Heart left ventricle (tissue), 16 donors: Measurements from ENCODE around the gene NKD1. TPM values are rescaled to one million over a fixed set of nuclear protein-coding genes. Genes with fewer than 3 reads are reported as not detected.
A peak's percentile ranks its signal among the peaks of the same experiment; 100 is the strongest.

ENCODE experiments used
- ATAC-seq, 4 donors: fragments of 200-7000 bp; cut with Tn5 transposase; one replicate each; pipeline ENCODE4 v1.9.1; 2020 to 2022; ENCODE audit warnings: moderate library complexity in 4 of 4, mild to moderate bottlenecking in 3 of 4, moderate number of reproducible peaks in 1 of 4
- DNase-seq, 5 donors: peaks; one replicate each; pipeline ENCODE4 v3.0.0-alpha.2; 2020
- H3K27ac ChIP-seq, 12 donors: fragments of 200-600 bp; sonication (generic) in 4 of 12; one replicate each; pipeline versions ENCODE4 v1.5.0 to v1.8.0; 2016 to 2022; ENCODE audit warnings: mild to moderate bottlenecking in 2 of 12
- H3K27me3 ChIP-seq, 9 donors: fragments of 200-600 bp; sonication (generic) in 2 of 9; one replicate each; pipeline versions ENCODE4 v1.5.1 to v1.8.0; 2016 to 2022; ENCODE audit warnings: mild to moderate bottlenecking in 3 of 9
- H3K36me3 ChIP-seq, 9 donors: fragments of 200-600 bp; sonication (generic) in 2 of 9; one replicate each; pipeline versions ENCODE4 v1.5.0 to v1.8.0; 2018 to 2022; ENCODE audit warnings: mild to moderate bottlenecking in 2 of 9
- H3K4me1 ChIP-seq, 12 donors: fragments of 200-600 bp; sonication (generic) in 4 of 12; one replicate each; pipeline versions ENCODE4 v1.5.0 to v1.8.0; 2016 to 2022; ENCODE audit warnings: mild to moderate bottlenecking in 3 of 12
- H3K4me3 ChIP-seq, 12 donors: fragments of 200-600 bp; sonication (generic) in 4 of 12; one replicate each; pipeline versions ENCODE4 v1.5.0 to v1.8.0; 2017 to 2022; ENCODE audit warnings: mild to moderate bottlenecking in 9 of 12, moderate library complexity in 4 of 12
- H3K9me3 ChIP-seq, 12 donors: fragments of 200-600 bp; sonication (generic) in 4 of 12; one replicate each; pipeline versions ENCODE4 v1.5.0 to v1.8.0; 2016 to 2022; ENCODE audit warnings: mild to moderate bottlenecking in 1 of 12
- POLR2A ChIP-seq, 2 donors: fragments of 450-650 bp; IDR thresholded peaks; one replicate each; pipeline ENCODE4 v1.6.1; 2017; ENCODE audit warnings: antibody characterized with exemption in 2 of 2, mild to moderate bottlenecking in 2 of 2, moderate library complexity in 2 of 2
- WGBS, 4 donors: extraction: QIAGEN DNeasy Blood & Tissue Kit in 2 of 4; methylation state at CpG; one replicate each; pipeline versions ENCODE4 v1.1.5 to v1.1.7; 2013 to 2018; 5-methylcytosine and 5-hydroxymethylcytosine counted together
- intact Hi-C, 10 donors: fragments of 100-400 bp; cut with DNase I; formaldehyde crosslinking; loops; one replicate each; pipeline versions ENCODE4 v1.11.1 to v1.14.2; 2022
- polyA plus RNA-seq, 2 donors: library from polyadenylated mRNA; stranded (reverse); fragments of 200-250 nt; gene quantifications; one replicate each; pipeline ENCODE4 v1.2.3, GENCODE V29; 2013
- total RNA-seq, 9 donors: library from RNA; depleted of rRNA in 2 of 9; stranded (reverse); fragments of >200 nt in 2 of 9; fragmentation: NEBNext Ultra II Directional in 3 of 9; extraction: Animal tissue kit (Norgen Biotek cat#: 25700) in 3 of 9; gene quantifications; one replicate each; pipeline versions ENCODE4 v1.1.0 to v1.2.4, GENCODE V29; 2016 to 2023
- TF ChIP-seq, protein P1 (sequence below), 12 donors: fragments of 200-600 bp; sonication (generic) in 4 of 12; IDR thresholded peaks; one replicate each; pipeline versions ENCODE4 v1.5.0 to v1.8.0; 2018 to 2022; ENCODE audit warnings: antibody characterized with exemption in 12 of 12, mild to moderate bottlenecking in 5 of 12
- donor health status: ischemic (EF 13 %, LVEDD 7.1; RV severe dilation, severe dysfunction).
- donor health status: healthy with polysubstance abuse.
- donor health status: DM: no; HTN: yes; CAD: no.
- donor health status: DM: no; HTN: no; CAD: no.
- donor health status: ischemic (EF 25% LVEDD 6.9; RV normal size, moderate dysfunction).
- donor health status: ischemic (EF 25% LVEDD 5.7; RV mildly dilated, moderate dysfunction).
- donor health status: healthy.
- donor health status: DM: yes; HTN: yes; CAD: no.
- donor health status: ischemic (EF 35%, LVEDD 5.7; RV mildly dilated, moderate dysfunction).
- donor health status: nonischemic (EF 11% LVEDD 7.7; RV severe dilation, severe dysfunction).
- donor health status: DM: yes; HTN: yes; CAD: no.
- donor health status: PGD.
- donor health status: ischemic (EF 29% LVEDD 5.4; RV normal size, mild dysfunction).
- donor health status: nonischemic (EF 23%, LVEDD 6.1; RV moderate dilation, normal function).

Gene NKD1
- total and polyA plus RNA-seq, 11 donors = 0.05 to 1.0 (median 0.26) TPM

DNA sequence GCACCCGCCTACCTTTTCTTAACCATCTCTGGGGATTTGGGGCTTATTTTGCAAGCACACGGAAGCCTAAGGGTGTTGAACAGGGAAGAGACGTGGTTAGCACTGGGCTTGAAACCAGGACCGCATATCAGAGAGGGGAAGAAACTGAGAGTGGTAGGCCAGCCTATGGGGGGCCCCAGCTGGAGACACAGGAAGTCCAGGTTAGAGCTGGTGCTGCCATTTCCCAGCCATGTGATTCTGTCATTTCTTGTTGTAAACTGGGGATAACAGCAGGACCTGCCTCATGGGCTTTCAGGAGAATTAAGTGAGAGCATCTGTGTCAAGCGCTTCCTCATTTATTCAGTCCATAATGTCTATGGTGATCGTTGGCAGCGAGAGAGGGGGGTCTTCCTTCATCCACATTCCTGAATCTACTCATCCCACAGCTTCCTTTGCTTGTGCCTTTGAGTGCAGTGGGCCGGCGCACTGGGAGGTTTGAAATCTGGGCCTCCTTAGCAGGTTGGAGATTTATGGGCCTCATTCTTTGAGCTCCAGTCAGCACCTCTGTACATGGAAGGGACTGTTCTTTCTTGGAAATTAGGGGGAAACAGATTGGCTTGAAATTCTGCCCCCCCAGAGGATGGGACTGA, 20.1 kb downstream of the NKD1 start:
- Histone ChIP-seq H3K27me3 (peaks cover 0 to 3% (median 0%) of the 10 kb centered on the region in 9 donors), H3K36me3 (no peaks in the 10 kb centered on the region), H3K9me3 (no peaks in the 10 kb centered on the region), H3K4me3 (no peak overlapping the region), H3K4me1 (peaks cover 0 to 12% (median 0%) of the 10 kb centered on the region in 12 donors), H3K27ac (no peak overlapping the region)
- no peak for TF ChIP-seq POLR2A (IDR thresholded peaks at IDR 0.05)
- TF ChIP-seq, protein P1, sequence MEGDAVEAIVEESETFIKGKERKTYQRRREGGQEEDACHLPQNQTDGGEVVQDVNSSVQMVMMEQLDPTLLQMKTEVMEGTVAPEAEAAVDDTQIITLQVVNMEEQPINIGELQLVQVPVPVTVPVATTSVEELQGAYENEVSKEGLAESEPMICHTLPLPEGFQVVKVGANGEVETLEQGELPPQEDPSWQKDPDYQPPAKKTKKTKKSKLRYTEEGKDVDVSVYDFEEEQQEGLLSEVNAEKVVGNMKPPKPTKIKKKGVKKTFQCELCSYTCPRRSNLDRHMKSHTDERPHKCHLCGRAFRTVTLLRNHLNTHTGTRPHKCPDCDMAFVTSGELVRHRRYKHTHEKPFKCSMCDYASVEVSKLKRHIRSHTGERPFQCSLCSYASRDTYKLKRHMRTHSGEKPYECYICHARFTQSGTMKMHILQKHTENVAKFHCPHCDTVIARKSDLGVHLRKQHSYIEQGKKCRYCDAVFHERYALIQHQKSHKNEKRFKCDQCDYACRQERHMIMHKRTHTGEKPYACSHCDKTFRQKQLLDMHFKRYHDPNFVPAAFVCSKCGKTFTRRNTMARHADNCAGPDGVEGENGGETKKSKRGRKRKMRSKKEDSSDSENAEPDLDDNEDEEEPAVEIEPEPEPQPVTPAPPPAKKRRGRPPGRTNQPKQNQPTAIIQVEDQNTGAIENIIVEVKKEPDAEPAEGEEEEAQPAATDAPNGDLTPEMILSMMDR (IDR thresholded peaks at IDR 0.05) = no peak
- ATAC-seq (no peak), DNase-seq (no peak)
- intact Hi-C loops = loop anchor here in 1 of 10 donors (10.0 kb wide), 1 partner anchor 56 kb away; no protein-coding TSS in a partner anchor
- 74 to 81% (median 80%) methylated on average over 9 of the region's 9 CpGs for WGBS, 4 donors

- Histone ChIP-seq H3K36me3 (no peaks in the 10 kb centered on the region), H3K4me3 (no peak overlapping the region), H3K9me3 (no peaks in the 10 kb centered on the region), H3K4me1 (peaks cover 0 to 28% (median 5%) of the 10 kb centered on the region in 12 donors), H3K27ac (no peak overlapping the region), H3K27me3 (peaks cover 0 to 3% (median 0%) of the 10 kb centered on the region in 9 donors)
- no peak for TF ChIP-seq POLR2A (IDR thresholded peaks at IDR 0.05)
- intact Hi-C loops = no loop called here
- DNase-seq (no peak), ATAC-seq (no peak)
- WGBS, 4 donors = 84 to 90% (median 90%) methylated on average over 7 of the region's 7 CpGs
Observed at GRCh38 chr16:50570354-50570753, 22.2 kb downstream of the NKD1 start.

DNA sequence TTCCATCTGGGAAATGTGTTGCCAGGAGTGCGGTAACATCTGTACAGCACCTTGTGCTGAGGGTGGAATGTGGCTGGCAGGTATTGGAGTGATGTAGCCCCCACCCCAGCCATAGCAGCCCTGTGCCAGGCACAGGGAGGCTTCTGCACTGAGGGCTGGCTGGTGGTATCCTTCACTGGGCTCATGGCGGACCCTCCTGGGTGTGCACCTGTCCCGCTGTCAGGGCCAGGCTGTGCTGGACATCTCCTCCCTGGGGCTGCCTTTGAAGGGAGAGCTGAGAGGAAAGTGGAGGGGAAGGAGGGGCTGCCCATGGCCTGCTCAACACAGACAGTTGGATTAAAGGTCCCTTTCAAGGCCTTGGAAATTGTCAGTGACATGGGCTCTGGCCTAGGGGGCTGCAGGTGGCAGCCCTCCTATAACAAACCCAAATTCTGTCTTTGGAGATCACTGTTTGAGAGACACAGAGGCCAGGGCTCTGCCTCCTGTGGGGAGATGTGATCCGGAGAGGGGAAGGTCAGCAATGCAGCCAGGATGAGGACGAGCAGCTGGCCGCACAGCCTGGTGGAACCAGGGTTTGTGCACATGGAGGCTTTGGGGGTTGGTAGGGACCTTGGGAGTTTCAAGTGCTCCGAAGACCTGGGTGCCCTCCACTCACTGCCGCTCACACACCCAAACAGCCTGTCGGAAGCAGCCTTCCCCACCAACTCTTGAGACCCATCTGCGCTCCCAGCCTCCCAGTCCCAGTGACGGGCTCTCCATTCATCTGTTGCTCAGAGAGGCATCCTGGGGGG, 22.8 kb downstream of the NKD1 start:
- no peak overlapping the region for H3K27ac ChIP-seq
- ATAC-seq (peak in 1 of 4 donors; percentile 15), DNase-seq (no peak)
- no peak overlapping the region for H3K4me3 ChIP-seq
- TF ChIP-seq POLR2A (IDR thresholded peaks at IDR 0.05) = no peak
- TF ChIP-seq, protein P1 (IDR thresholded peaks at IDR 0.05) = no peak
- H3K36me3 ChIP-seq = no peaks in the 10 kb centered on the region
- 83 to 94% (median 87%) methylated on average over 11 of the region's 11 CpGs for WGBS, 4 donors
- H3K4me1 ChIP-seq = peaks cover 0 to 30% (median 5%) of the 10 kb centered on the region in 12 donors
- intact Hi-C loops = no loop called here
- peaks cover 0 to 3% (median 0%) of the 10 kb centered on the region in 9 donors for H3K27me3 ChIP-seq
- no peaks in the 10 kb centered on the region for H3K9me3 ChIP-seq

DNA sequence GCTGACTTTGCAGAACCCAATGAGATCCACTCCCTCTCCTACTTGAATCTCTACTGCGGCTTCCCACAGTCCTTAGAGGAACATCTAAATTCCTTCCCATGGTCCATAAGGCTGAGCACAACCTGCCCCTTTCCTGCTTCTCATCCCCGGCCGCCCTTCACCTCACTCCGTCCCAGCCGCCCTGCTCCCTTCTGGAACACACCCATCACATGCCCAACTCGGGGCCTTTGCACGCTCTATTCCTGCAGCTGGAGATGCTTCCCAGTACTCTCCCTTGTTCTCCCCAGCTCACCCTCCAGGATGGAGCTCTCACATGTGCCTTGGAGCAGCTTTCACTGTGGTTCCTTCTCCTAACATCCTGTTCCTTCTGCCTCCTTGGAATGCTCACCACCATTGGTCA, 23.6 kb downstream of the NKD1 start:
- H3K4me1 ChIP-seq = peaks cover 0 to 30% (median 5%) of the 10 kb centered on the region in 12 donors
- ATAC-seq (no peak), DNase-seq (no peak)
- peaks cover 0 to 3% (median 0%) of the 10 kb centered on the region in 9 donors for H3K27me3 ChIP-seq
- intact Hi-C loops = no loop called here
- no peak overlapping the region for H3K27ac ChIP-seq
- no peaks in the 10 kb centered on the region for H3K36me3 ChIP-seq
- 92 to 97% (median 97%) methylated on average over 7 of the region's 7 CpGs for WGBS, 4 donors
- no peak overlapping the region for H3K4me3 ChIP-seq
- H3K9me3 ChIP-seq = no peaks in the 10 kb centered on the region
- no peak for TF ChIP-seq POLR2A (IDR thresholded peaks at IDR 0.05)
- TF ChIP-seq, protein P1 (IDR thresholded peaks at IDR 0.05) = no peak
